ENCODE results near the gene MEPE.
"Not testable (repeated sequence)": the region's sequence is repeated elsewhere in the genome, so short reads cannot be mapped to it uniquely, and the experiment has no call there.

MEPE gene

DNA sequence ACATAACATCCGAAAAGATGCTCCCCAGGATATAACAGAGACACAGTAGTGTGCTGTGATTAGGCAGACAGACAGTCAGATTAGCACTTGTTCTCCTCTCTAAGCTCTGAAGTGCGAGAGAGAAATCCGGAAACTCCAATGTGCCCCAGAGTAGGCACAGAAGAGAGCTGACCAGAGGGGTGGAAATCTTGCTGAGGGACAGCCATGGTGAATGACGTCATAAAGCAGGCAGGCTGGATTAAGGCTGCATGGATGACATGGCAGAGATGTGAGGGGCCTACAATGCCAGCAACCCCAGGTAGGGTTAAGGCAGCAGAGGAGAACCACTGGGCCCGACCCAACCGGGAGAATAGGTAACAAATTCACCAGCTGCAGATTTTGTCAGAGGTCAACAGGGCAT lies 53.3 kb downstream of the MEPE start:
- no peak for DNase-seq

DNA sequence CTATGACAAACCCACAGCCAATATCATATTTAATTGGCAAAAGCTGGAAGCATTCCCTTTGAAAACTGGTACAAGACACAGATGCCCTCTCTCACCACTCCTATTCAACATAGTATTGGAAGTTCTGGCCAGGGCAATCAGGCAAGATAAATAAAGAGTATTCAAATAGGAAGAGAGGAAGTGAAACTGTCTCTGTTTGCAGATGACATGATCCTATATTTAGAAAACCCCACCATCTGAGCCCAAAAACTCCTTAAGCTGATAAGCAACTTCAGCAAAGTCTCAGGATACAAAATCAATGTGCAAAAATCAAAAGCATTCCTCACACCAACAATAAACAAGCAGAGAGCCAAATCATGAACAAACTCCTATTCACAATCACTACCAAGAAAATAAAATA lies 58.0 kb downstream of the MEPE start:
- DNase-seq, result not testable (repeated sequence)

DNA sequence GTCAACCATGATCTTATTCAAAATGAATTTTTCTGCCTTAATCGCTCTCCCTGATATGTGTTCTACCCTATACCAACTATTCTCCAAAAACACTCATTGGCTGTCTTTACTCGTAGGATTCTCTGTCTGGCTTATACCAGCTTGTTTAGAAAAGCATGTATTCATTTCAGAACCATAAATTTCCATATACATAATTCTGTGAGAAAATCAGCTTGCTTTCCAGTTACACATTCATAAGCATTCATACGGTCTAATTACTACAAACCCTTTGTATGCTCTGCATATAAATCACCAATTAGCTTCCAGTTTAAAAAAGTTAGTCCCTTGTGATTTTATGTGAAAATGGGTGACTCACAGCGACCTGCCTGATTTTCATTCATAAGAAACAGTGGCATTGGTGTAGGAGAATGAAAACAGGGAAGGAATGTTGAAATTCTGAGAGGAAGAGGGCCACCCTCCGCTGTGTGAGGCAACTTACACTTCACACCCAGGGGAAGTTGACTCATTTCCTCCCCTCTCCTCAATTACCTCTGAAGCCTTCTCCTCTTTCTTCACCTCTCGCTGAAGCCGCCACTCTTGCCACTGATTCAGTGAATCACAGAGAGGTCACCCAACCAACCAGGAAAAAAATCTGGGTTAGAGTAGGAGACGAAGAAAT lies 63.3 kb downstream of the MEPE start:
- no peak for DNase-seq
